ENCODE data around the gene SLC35F2. TPM values are rescaled to one million over a fixed set of nuclear protein-coding genes. Genes with fewer than 3 reads are reported as not detected.

Gene SLC35F2
- 7.3 and 8.0 TPM in 2 replicates for total RNA-seq

GRCh38 chr11:107858217-107859070 is at the start of gene SLC35F2:
TSS of gene SLC35F2 (minus strand) at chr11:107858787. CDS start at chr11:107858767, 20 bp downstream.

Other genes with a start within 250 kb of the SLC35F2 start
- gene SLN, start 146.7 kb downstream of the SLC35F2 start, total RNA-seq = not detected in 2 replicates
- gene RAB39A, start 69.7 kb upstream of the SLC35F2 start, total RNA-seq = not detected in 2 replicates
- 34.1 and 35.4 TPM in 2 replicates for gene CUL5, start 150.1 kb upstream of the SLC35F2 start, total RNA-seq